SK-N-SH treated with all-trans-retinoic acid at 6 μM for 48 hours (cell line): Measurements from ENCODE around the gene G3BP1.

Experiments used
- ATAC-seq: fragments of 200-7000 bp; cut with Tn5 transposase; 3 replicates; pipeline ENCODE4 v1.9.1; 2020; ENCODE audit warnings: mild to moderate bottlenecking, moderate library complexity
- ARNTL ChIP-seq: fragments of 450-650 bp; formaldehyde crosslinking; IDR thresholded peaks from 2 replicates; pipeline ENCODE4 v1.5.0; 2020; ENCODE audit warnings: low read depth, mild to moderate bottlenecking, moderate library complexity, borderline replicate concordance
- BACH2 ChIP-seq: fragments of 250-450 bp; sonication (Bioruptor Pico); IDR thresholded peaks from 2 replicates; pipeline ENCODE4 v1.9.0; 2021; ENCODE audit warnings: mild to moderate bottlenecking, borderline replicate concordance
- CREB5 ChIP-seq: fragments of 250-450 bp; sonication (Bioruptor Pico); IDR thresholded peaks from 2 replicates; pipeline ENCODE4 v1.5.1; 2020; ENCODE audit warnings: low read depth, mild to moderate bottlenecking, moderate library complexity
- CSRNP3 ChIP-seq: fragments of 250-450 bp; sonication (Bioruptor Pico); IDR thresholded peaks from 2 replicates; pipeline ENCODE4 v1.5.1; 2021; ENCODE audit warnings: mild to moderate bottlenecking, moderate library complexity
- ESRRG ChIP-seq: fragments of 250-450 bp; sonication (Bioruptor Pico); IDR thresholded peaks from 2 replicates; pipeline ENCODE4 v1.6.1; 2021; ENCODE audit warnings: mild to moderate bottlenecking
- GLIS3 ChIP-seq: fragments of 250-450 bp; sonication (Bioruptor Pico); IDR thresholded peaks from 2 replicates; pipeline ENCODE4 v1.5.0; 2020; ENCODE audit warnings: mild to moderate bottlenecking, moderate library complexity
- ISL1 ChIP-seq: fragments of 250-450 bp; sonication (Bioruptor Pico); IDR thresholded peaks from 2 replicates; pipeline ENCODE4 v2.1.2; 2022; ENCODE audit warnings: mild to moderate bottlenecking, moderate library complexity
- OSR1 ChIP-seq: fragments of 250-450 bp; sonication (Bioruptor Pico); IDR thresholded peaks from 2 replicates; pipeline ENCODE4 v1.8.0; 2022; ENCODE audit warnings: moderate library complexity, mild to moderate bottlenecking, inconsistent platforms
- PATZ1 ChIP-seq: fragments of 250-450 bp; sonication (Bioruptor Pico); IDR thresholded peaks from 2 replicates; pipeline ENCODE4 v1.8.0; 2020; ENCODE audit warnings: mild to moderate bottlenecking, moderate library complexity, borderline replicate concordance
- POU6F1 ChIP-seq: fragments of 250-450 bp; sonication (Bioruptor Pico); IDR thresholded peaks from 2 replicates; pipeline ENCODE4 v1.8.0; 2021; ENCODE audit warnings: low read depth, mild to moderate bottlenecking, moderate library complexity, borderline replicate concordance
- PPARA ChIP-seq: fragments of 250-450 bp; sonication (Bioruptor Pico); IDR thresholded peaks from 2 replicates; pipeline ENCODE4 v1.5.0; 2020; ENCODE audit warnings: mild to moderate bottlenecking, borderline replicate concordance
- RARB ChIP-seq: fragments of 250-450 bp; sonication (Bioruptor Pico); IDR thresholded peaks from 2 replicates; pipeline ENCODE4 v1.8.0; 2021; ENCODE audit warnings: mild to moderate bottlenecking, moderate library complexity
- SNAI2 ChIP-seq: fragments of 250-450 bp; sonication (Bioruptor Pico); IDR thresholded peaks from 2 replicates; pipeline ENCODE4 v1.5.0; 2020; ENCODE audit warnings: mild to moderate bottlenecking, moderate library complexity
- TCF4 ChIP-seq: fragments of 250-450 bp; sonication (Bioruptor Pico); IDR thresholded peaks from 2 replicates; pipeline ENCODE4 v1.8.0; 2021; ENCODE audit warnings: mild to moderate bottlenecking, moderate library complexity, borderline replicate concordance
- TSHZ2 ChIP-seq: fragments of 250-450 bp; sonication (Bioruptor Pico); IDR thresholded peaks from 2 replicates; pipeline ENCODE4 v1.5.0; 2020; ENCODE audit warnings: mild to moderate bottlenecking, moderate library complexity
- ZC3H10 ChIP-seq: fragments of 250-450 bp; sonication (Bioruptor Pico); IDR thresholded peaks from 2 replicates; pipeline ENCODE4 v1.5.1; 2021; ENCODE audit warnings: mild to moderate bottlenecking, moderate library complexity
- ZFP30 ChIP-seq: fragments of 450-650 bp; formaldehyde crosslinking; IDR thresholded peaks from 2 replicates; pipeline ENCODE4 v1.5.0; 2022; ENCODE audit warnings: mild to moderate bottlenecking, moderate library complexity
- ZNF8 ChIP-seq: fragments of 450-650 bp; formaldehyde crosslinking; IDR thresholded peaks from 2 replicates; pipeline ENCODE4 v1.5.0; 2020; ENCODE audit warnings: mild to moderate bottlenecking, moderate library complexity

G3BP1 gene

GRCh38 chr5:151815051-151815450 lies 43.3 kb downstream of the G3BP1 start:
- TF ChIP-seq BACH2 (CRISPR knock-in tag) (no peak), ARNTL (no peak), GLIS3 (CRISPR knock-in tag) (no peak), OSR1 (CRISPR knock-in tag) (no peak), TCF4 (CRISPR knock-in tag) (no peak), RARB (CRISPR knock-in tag) (no peak), SNAI2 (CRISPR knock-in tag) (no peak), POU6F1 (no peak), ZFP30 (no peak), ZNF8 (CRISPR knock-in tag) (no peak), PPARA (no peak), ISL1 (no peak), PATZ1 (CRISPR knock-in tag) (no peak), TSHZ2 (CRISPR knock-in tag) (no peak), CSRNP3 (CRISPR knock-in tag) (no peak), CREB5 (no peak)
- ATAC-seq = no peak

GRCh38 chr5:151819830-151820229 lies 48.1 kb downstream of the G3BP1 start:
- TF ChIP-seq ZFP30 (no peak), PATZ1 (CRISPR knock-in tag) (no peak), ISL1 (peak; percentile 34; the same call in 1 of the 2 replicates), CREB5 (no peak)
- ATAC-seq = no peak

- no peak for ATAC-seq
- TF ChIP-seq POU6F1 = no peak
- TF ChIP-seq ESRRG (CRISPR knock-in tag) = no peak
- TF ChIP-seq GLIS3 (CRISPR knock-in tag) = no peak
- no peak for TF ChIP-seq BACH2 (CRISPR knock-in tag)
- TF ChIP-seq ZNF8 (CRISPR knock-in tag) = no peak
- no peak for TF ChIP-seq ZC3H10
- TF ChIP-seq ARNTL = no peak
Observed at GRCh38 chr5:151820271-151820670, 48.5 kb downstream of the G3BP1 start.
